ENCODE results near the gene RAB40B. TPM values are rescaled to one million over a fixed set of nuclear protein-coding genes. Genes with fewer than 3 reads are reported as not detected.

The RAB40B gene
- total RNA-seq, 1 experiment from 2014 or later: 22.4 TPM

DNA sequence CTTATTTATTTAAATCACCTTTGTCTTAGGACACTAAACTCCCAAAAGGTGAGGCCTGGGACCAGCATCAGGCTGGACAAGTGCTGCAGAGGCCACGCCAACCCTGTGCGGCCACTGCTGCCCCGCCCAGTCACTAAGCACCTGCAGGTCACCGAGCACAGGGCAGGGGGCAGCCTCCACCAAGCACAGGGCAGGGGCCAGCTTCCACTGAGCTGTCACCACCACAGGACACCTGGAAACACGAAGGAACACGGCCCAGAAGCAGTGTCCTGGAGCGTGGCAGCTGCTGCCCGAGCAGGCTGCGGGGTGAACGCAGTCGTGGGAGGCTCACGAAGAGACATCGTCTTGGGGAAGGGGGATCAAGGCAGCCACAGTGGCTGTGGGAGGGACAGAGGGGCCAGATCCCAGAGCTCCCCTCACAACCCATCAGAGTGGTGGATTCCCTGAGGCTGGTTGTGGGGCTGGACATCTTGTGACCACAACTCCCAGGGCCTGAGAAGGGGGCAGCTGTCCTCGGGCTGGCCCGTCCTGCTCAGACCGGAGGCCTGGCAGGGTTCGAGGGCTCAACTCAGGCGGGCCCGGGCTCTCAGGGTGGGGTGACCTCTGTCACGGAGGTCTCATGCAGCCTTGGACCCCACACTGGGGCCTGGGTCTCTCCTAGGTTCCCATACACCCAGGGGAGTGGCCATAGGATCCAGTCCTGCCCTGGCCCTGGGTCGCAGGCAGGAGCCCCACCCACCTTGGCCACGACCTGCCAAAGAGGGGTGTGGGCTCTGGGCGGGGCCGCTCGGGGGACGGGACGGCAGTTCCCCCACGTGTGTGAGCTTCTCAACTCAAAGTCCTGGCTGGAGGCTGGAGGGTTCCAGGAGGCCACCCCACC is 18.7 kb downstream of the RAB40B start:
- ATAC-seq (no peak), DNase-seq (no peak)
- Histone ChIP-seq H2AFZ (ENCODE audit: low read length) (no peak overlapping the region), H3F3A (ENCODE audit: low read length, unreplicated experiment) (no peaks in the 10 kb centered on the region), H3K79me2 (ENCODE audit: low read length) (no peaks in the 10 kb centered on the region), H3K9ac (ENCODE audit: low read length) (no peak overlapping the region), H3K4me2 (ENCODE audit: low read length) (no peak overlapping the region), H3K27ac (ENCODE audit: low read length) (no peak overlapping the region), H3K27me3 (ENCODE audit: low read length) (no peaks in the 10 kb centered on the region), H3K4me3 (ENCODE audit: low read length) (no peak overlapping the region), H3K4me1 (ENCODE audit: insufficient read depth, low read length) (peaks cover 5% of the 10 kb centered on the region), H3K36me3 (ENCODE audit: low read depth, low read length) (peaks cover 5% of the 10 kb centered on the region; the same call in 1 of the 2 replicates), H3K9me3 (ENCODE audit: low read length) (0 out of 2 replicates have a peak, but pooled peaks cover 3% of the 10 kb centered on the region), H3K9me2 (replicated peaks; ENCODE audit: low read length) (no peaks in the 10 kb centered on the region), H4K20me1 (ENCODE audit: low read length) (no peaks in the 10 kb centered on the region)
- TF ChIP-seq CTCF (conservative IDR thresholded peaks at IDR 0.05; ENCODE audit: low read depth, low read length): peak; percentile 16; the same call in 1 of the 2 replicates
- no peak for TF ChIP-seq EZH2 (IDR thresholded peaks at IDR 0.05; ENCODE audit: low read length, unreplicated experiment)
- BruUV-seq (replicated peaks): no TSS peak
- CTCF ChIA-PET: no interaction called here
- intact Hi-C loops (cut with micrococcal nuclease): no loop called here
- POLR2A ChIA-PET (ENCODE audit: unreplicated experiment): no interaction called here

DNA sequence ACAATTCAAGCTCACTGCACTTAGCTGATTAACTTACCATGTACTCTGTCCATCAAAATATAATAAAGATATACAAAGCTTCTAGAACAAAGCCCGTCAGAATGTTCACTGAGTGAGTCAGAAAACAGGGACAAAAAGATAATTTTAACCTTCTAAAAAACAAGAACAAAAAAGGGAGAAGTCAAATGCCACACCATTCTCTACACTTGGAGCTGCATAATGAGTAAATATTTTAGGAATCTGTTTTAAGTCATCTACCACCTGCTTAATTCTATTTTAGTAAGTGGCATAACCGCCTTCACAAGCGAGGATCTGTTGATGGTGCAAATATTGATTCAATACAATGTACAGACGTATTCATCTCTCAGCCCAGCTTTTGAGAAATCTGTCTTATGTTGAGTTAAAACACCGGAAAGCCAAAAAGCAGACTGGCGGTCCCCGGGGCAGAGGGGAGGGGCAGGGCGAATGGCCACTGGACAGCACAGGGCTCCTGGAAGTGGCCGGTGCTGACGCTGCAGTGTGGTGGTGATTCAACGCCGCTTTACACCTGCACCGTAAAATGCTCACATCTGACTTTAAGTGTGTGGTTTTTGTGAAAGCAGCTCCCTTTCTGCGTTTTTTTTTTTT is 20.1 kb downstream of the RAB40B start:
- H3K27me3 ChIP-seq (ENCODE audit: low read length): no peaks in the 10 kb centered on the region
- no peaks in the 10 kb centered on the region for H3K4me1 ChIP-seq (ENCODE audit: insufficient read depth, low read length)
- H3K4me3 ChIP-seq (ENCODE audit: low read length): peak overlapping the region; percentile 41; the same call in 1 of the 2 replicates
- 0 out of 2 replicates have a peak, but pooled peaks cover 3% of the 10 kb centered on the region for H3K9me3 ChIP-seq (ENCODE audit: low read length)
- ChIA-PET CTCF (no interaction called here), POLR2A (ENCODE audit: unreplicated experiment) (no interaction called here)
- no peak for TF ChIP-seq CTCF (conservative IDR thresholded peaks at IDR 0.05; ENCODE audit: low read depth, low read length)
- no peak for TF ChIP-seq EZH2 (IDR thresholded peaks at IDR 0.05; ENCODE audit: low read length, unreplicated experiment)
- TF ChIP-seq EZH2phosphoT487 (IDR thresholded peaks at IDR 0.05; ENCODE audit: borderline replicate concordance, low read length): no peak
- H3K36me3 ChIP-seq (ENCODE audit: low read depth, low read length): peaks cover 5% of the 10 kb centered on the region; the same call in 1 of the 2 replicates
- H3K9me2 ChIP-seq (replicated peaks; ENCODE audit: low read length): no peaks in the 10 kb centered on the region
- BruUV-seq (replicated peaks): no TSS peak
- H3K79me2 ChIP-seq (ENCODE audit: low read length): no peaks in the 10 kb centered on the region
- intact Hi-C loops (cut with micrococcal nuclease): no loop called here
- no peaks in the 10 kb centered on the region for H4K20me1 ChIP-seq (ENCODE audit: low read length)
- ATAC-seq: peak; percentile 80
- no peaks in the 10 kb centered on the region for H3F3A ChIP-seq (ENCODE audit: low read length, unreplicated experiment)
- H3K9ac ChIP-seq (ENCODE audit: low read length): no peak overlapping the region
- no peak for DNase-seq
- H3K4me2 ChIP-seq (ENCODE audit: low read length): peak overlapping the region; percentile 44
- H3K27ac ChIP-seq (ENCODE audit: low read length): no peak overlapping the region
- peak overlapping the region; percentile 73; the same call in 1 of the 2 replicates for H2AFZ ChIP-seq (ENCODE audit: low read length)
